Smooth muscle cell (in vitro differentiated cells): ENCODE results near the gene TMEM151A. TPM values are rescaled to one million over a fixed set of nuclear protein-coding genes. Genes with fewer than 3 reads are reported as not detected.

ENCODE experiments used
- DNase-seq: peaks from one replicate; lab custom pipeline; 2025; ENCODE audit not compliant: unreplicated experiment; lab: John Stamatoyannopoulos, UW
- H2AFZ ChIP-seq: fragments of 200-600 bp; sonication (generic); 2 replicates; pipeline ENCODE4 v1.6.0; 2016; ENCODE audit warnings: antibody characterized with exemption, low read depth, mild to moderate bottlenecking
- H3F3A ChIP-seq: fragments of 200-600 bp; sonication (generic); 2 replicates; pipeline ENCODE4 v1.6.0; 2017; ENCODE audit warnings: antibody characterized with exemption, low read depth
- H3K27ac ChIP-seq: fragments of 200-600 bp; sonication (generic); 2 replicates; pipeline ENCODE4 v1.5.1; 2016; ENCODE audit warnings: low read depth, mild to moderate bottlenecking
- H3K27me3 ChIP-seq: fragments of 200-600 bp; sonication (generic); 2 replicates; pipeline ENCODE4 v1.6.1; 2016; ENCODE audit warnings: low read depth, mild to moderate bottlenecking
- H3K36me3 ChIP-seq: fragments of 200-600 bp; sonication (generic); 2 replicates; pipeline ENCODE4 v1.5.1; 2016; ENCODE audit warnings: low read depth
- H3K4me1 ChIP-seq: fragments of 200-600 bp; sonication (generic); 2 replicates; pipeline ENCODE4 v1.5.1; 2016; ENCODE audit warnings: low read depth
- H3K4me2 ChIP-seq: fragments of 200-600 bp; sonication (generic); 2 replicates; pipeline ENCODE4 v1.6.0; 2016; ENCODE audit warnings: mild to moderate bottlenecking
- H3K4me3 ChIP-seq: fragments of 200-600 bp; sonication (generic); 2 replicates; pipeline ENCODE4 v1.5.1; 2016; ENCODE audit warnings: mild to moderate bottlenecking
- H3K79me2 ChIP-seq: fragments of 200-600 bp; sonication (generic); 2 replicates; pipeline ENCODE4 v1.6.0; 2016; ENCODE audit warnings: low read depth, mild to moderate bottlenecking
- H3K9ac ChIP-seq: fragments of 200-600 bp; sonication (generic); 2 replicates; pipeline ENCODE4 v1.6.0; 2016; ENCODE audit warnings: low read depth
- H3K9me3 ChIP-seq: fragments of 200-600 bp; sonication (generic); replicated peaks from 2 replicates; pipeline ENCODE4 v1.5.1; 2016; ENCODE audit warnings: low read depth
- H4K20me1 ChIP-seq: fragments of 200-600 bp; sonication (generic); 2 replicates; pipeline ENCODE4 v1.6.0; 2016; ENCODE audit warnings: low read depth
- CTCF ChIP-seq: fragments of 200-600 bp; sonication (generic); IDR thresholded peaks from 2 replicates; pipeline ENCODE4 v1.5.1; 2017; ENCODE audit warnings: borderline replicate concordance, mild to moderate bottlenecking, antibody characterized with exemption; ENCODE audit not compliant: insufficient read depth, poor library complexity, severe bottlenecking
- WGBS: methylation state at CpG from one replicate; pipeline ENCODE4 v1.1.7; 2016; ENCODE audit warnings: low lambda C conversion rate; 5-methylcytosine and 5-hydroxymethylcytosine counted together
- polyA plus RNA-seq: library from polyadenylated mRNA; unstranded; fragments of >200 nt; fragmentation: Nextera tagmentation; extraction: Ambion mirVana; gene quantifications from 2 replicates; pipeline ENCODE4 v1.2.1, GENCODE V29; 2016
- total RNA-seq: library from RNA; depleted of rRNA; stranded (reverse); fragments of >200 nt; gene quantifications from 2 replicates; pipeline ENCODE4 v1.2.3, GENCODE V29; 2014

Gene TMEM151A
- total and polyA plus RNA-seq, 2 experiments from 2014 or later: 0.18 to 0.64 TPM

- H2AFZ ChIP-seq: no peak overlapping the region
- H3K9ac ChIP-seq: no peak overlapping the region
- peaks cover 24% of the 10 kb centered on the region for H3K4me1 ChIP-seq
- H3K36me3 ChIP-seq: no peaks in the 10 kb centered on the region
- H4K20me1 ChIP-seq: peaks cover 4% of the 10 kb centered on the region
- no peak for TF ChIP-seq CTCF
- H3K4me3 ChIP-seq: peak overlapping the region; percentile 47
- WGBS: 21% methylated on average over 26 of the region's 26 CpGs
- no peaks in the 10 kb centered on the region for H3K27me3 ChIP-seq
- H3K27ac ChIP-seq: peak overlapping the region; percentile 9
- DNase-seq: no peak
- peaks cover 25% of the 10 kb centered on the region for H3K79me2 ChIP-seq
- no peaks in the 10 kb centered on the region for H3K9me3 ChIP-seq
- peak overlapping the region; percentile 73 for H3K4me2 ChIP-seq
- H3F3A ChIP-seq: peaks cover 25% of the 10 kb centered on the region
Measured at GRCh38 chr11:66311470-66311964, 19.8 kb downstream of the TMEM151A start.

DNA sequence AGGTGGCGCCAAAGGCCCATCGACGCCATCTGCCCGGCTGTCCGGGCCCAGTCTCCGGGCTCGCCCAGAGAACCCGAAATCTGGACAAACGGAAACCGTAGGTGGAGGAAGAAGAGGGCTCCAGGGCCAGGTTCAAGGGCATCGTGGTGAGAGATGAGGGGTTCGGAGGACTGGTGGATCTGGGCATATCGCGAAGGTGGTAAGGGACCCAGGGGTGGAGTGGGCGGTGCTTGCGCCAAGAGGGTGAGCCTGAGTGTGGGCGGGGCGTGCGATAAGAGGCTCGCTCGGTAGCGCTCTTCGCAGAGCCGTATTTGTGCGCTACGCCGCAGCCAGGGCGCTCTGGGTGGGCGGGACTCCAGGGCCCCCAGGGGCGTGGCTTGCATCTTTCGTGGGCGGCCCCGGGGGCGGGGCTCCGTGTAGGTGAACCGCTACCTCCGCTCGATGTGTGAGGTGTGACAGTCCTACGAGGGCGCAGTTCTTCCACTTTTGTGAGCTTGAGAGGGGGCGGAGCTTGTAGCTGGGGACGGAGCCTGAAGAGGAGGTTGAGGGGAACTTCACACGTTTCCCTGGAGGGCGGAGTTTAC lies 20.4 kb downstream of the TMEM151A start:
- Histone ChIP-seq H3K4me1 (peaks cover 29% of the 10 kb centered on the region), H3K9ac (no peak overlapping the region), H3K9me3 (no peaks in the 10 kb centered on the region), H4K20me1 (peaks cover 4% of the 10 kb centered on the region), H3K36me3 (no peaks in the 10 kb centered on the region), H3K79me2 (peaks cover 28% of the 10 kb centered on the region), H3K27me3 (no peaks in the 10 kb centered on the region), H3K4me2 (peak overlapping the region; percentile 73), H2AFZ (no peak overlapping the region), H3K27ac (peak overlapping the region; percentile 9), H3K4me3 (peak overlapping the region; percentile 47), H3F3A (peaks cover 28% of the 10 kb centered on the region)
- TF ChIP-seq CTCF: peak; percentile 90
- WGBS: under 1% methylated on average over 41 of the region's 44 CpGs
- DNase-seq: peak; percentile 96

- Histone ChIP-seq H3F3A (peaks cover 34% of the 10 kb centered on the region), H3K79me2 (peaks cover 28% of the 10 kb centered on the region), H3K27me3 (no peaks in the 10 kb centered on the region), H4K20me1 (peaks cover 4% of the 10 kb centered on the region), H3K9me3 (no peaks in the 10 kb centered on the region), H3K36me3 (no peaks in the 10 kb centered on the region), H3K4me3 (peak overlapping the region; percentile 47), H3K4me1 (peaks cover 36% of the 10 kb centered on the region), H3K9ac (peak overlapping the region; percentile 81), H2AFZ (no peak overlapping the region), H3K27ac (peak overlapping the region; percentile 97), H3K4me2 (peak overlapping the region; percentile 88)
- peak; percentile 99 for DNase-seq
- WGBS: under 1% methylated on average over 33 of the region's 52 CpGs
- no peak for TF ChIP-seq CTCF
Measured at GRCh38 chr11:66312549-66313320, 21.0 kb downstream of the TMEM151A start.
